Neural cell (in vitro differentiated cells): ENCODE data around the gene TAAR1. TPM values are rescaled to one million over a fixed set of nuclear protein-coding genes. Genes with fewer than 3 reads are reported as not detected.

Experiments
- H2AFZ ChIP-seq: fragments of 200-600, 300-800 bp; sonication (generic), shearing (Covaris generic); 2 replicates; pipeline ENCODE4 v1.6.0; 2014; ENCODE audit warnings: low read depth, mild to moderate bottlenecking, antibody characterized with exemption, low read length, moderate library complexity
- H3F3A ChIP-seq: fragments of 200-600 bp; shearing (Covaris generic); 2 replicates; pipeline ENCODE4 v1.6.1; 2016; ENCODE audit warnings: mild to moderate bottlenecking, moderate library complexity, mixed read lengths, antibody characterized with exemption, low read length; ENCODE audit not compliant: insufficient read depth, poor library complexity, severe bottlenecking
- H3K27ac ChIP-seq: fragments of 200-600, 300-800 bp; sonication (generic), shearing (Covaris generic); 2 replicates; pipeline ENCODE4 v1.5.1; 2014; ENCODE audit warnings: mild to moderate bottlenecking, low read length, moderate library complexity
- H3K27me3 ChIP-seq: fragments of 300-800, 200-600 bp; sonication (generic), shearing (Covaris generic); 2 replicates; pipeline ENCODE4 v1.6.0; 2014; ENCODE audit warnings: mild to moderate bottlenecking, low read depth, low read length, moderate library complexity; ENCODE audit not compliant: insufficient read depth
- H3K36me3 ChIP-seq: fragments of 300-800, 200-600 bp; sonication (generic), shearing (Covaris generic); 2 replicates; pipeline ENCODE4 v1.5.1; 2014; ENCODE audit warnings: mild to moderate bottlenecking, antibody characterized with exemption, low read length, moderate library complexity; ENCODE audit not compliant: insufficient read depth
- H3K4me2 ChIP-seq: fragments of 300-800, 200-600 bp; sonication (generic), shearing (Covaris generic); 2 replicates; pipeline ENCODE4 v1.6.0; 2014; ENCODE audit warnings: mild to moderate bottlenecking, low read length
- H3K4me3 ChIP-seq: fragments of 300-800, 200-600 bp; sonication (generic), shearing (Covaris generic); 2 replicates; pipeline ENCODE4 v1.5.1; 2014; ENCODE audit warnings: mild to moderate bottlenecking, low read length, moderate library complexity
- H3K79me2 ChIP-seq: fragments of 200-600 bp; shearing (Covaris generic); replicated peaks from 2 replicates; pipeline ENCODE4 v1.6.0; 2014; ENCODE audit warnings: mild to moderate bottlenecking, low read length, moderate library complexity; ENCODE audit not compliant: insufficient read depth
- H3K9ac ChIP-seq: fragments of 300-800, 200-600 bp; sonication (generic), shearing (Covaris generic); 2 replicates; pipeline ENCODE4 v1.6.1; 2016; ENCODE audit warnings: mild to moderate bottlenecking, low read length, mixed read lengths
- H3K9me2 ChIP-seq: fragments of 200-600 bp; shearing (Covaris generic); 2 replicates; pipeline ENCODE4 v1.6.1; 2016; ENCODE audit warnings: mild to moderate bottlenecking, low read length, mixed read lengths; ENCODE audit not compliant: insufficient read depth
- H3K9me3 ChIP-seq: fragments of 200-600, 300-800 bp; sonication (generic), shearing (Covaris generic); 2 replicates; pipeline ENCODE4 v1.6.1; 2016; ENCODE audit warnings: mild to moderate bottlenecking, mixed run types, low read length, moderate library complexity, mixed read lengths
- H4K20me1 ChIP-seq: fragments of 200-600 bp; shearing (Covaris generic); 2 replicates; pipeline ENCODE4 v1.6.1; 2016; ENCODE audit warnings: mild to moderate bottlenecking, mixed run types; ENCODE audit not compliant: insufficient read depth
- EP300 ChIP-seq: fragments of 450-650 bp; conservative IDR thresholded peaks from 2 replicates; pipeline ENCODE4 v1.6.1; 2014; ENCODE audit warnings: antibody characterized with exemption, mild to moderate bottlenecking, moderate library complexity; ENCODE audit not compliant: poor library complexity, severe bottlenecking
- EZH2 ChIP-seq: fragments of 200-600, 300-800 bp; shearing (Covaris generic), sonication (generic); IDR thresholded peaks from 2 replicates; pipeline ENCODE4 v1.6.1; 2014; ENCODE audit warnings: antibody characterized with exemption, low read length, borderline replicate concordance, mild to moderate bottlenecking; ENCODE audit not compliant: insufficient read depth, poor library complexity, severe bottlenecking
- MXI1 ChIP-seq: fragments of 450-650 bp; conservative IDR thresholded peaks from 2 replicates; pipeline ENCODE4 v1.6.1; 2014; ENCODE audit warnings: antibody characterized with exemption, mild to moderate bottlenecking; ENCODE audit not compliant: poor library complexity, severe bottlenecking
- POLR2AphosphoS5 ChIP-seq: IDR thresholded peaks from 2 replicates; pipeline ENCODE4 v1.6.1; 2012
- RAD21 ChIP-seq: fragments of 450-650 bp; conservative IDR thresholded peaks from 2 replicates; pipeline ENCODE4 v1.6.1; 2014; ENCODE audit warnings: antibody characterized with exemption, mild to moderate bottlenecking, moderate library complexity
- SMC3 ChIP-seq: fragments of 450-650 bp; conservative IDR thresholded peaks from 2 replicates; pipeline ENCODE4 v1.6.1; 2014; ENCODE audit warnings: antibody characterized with exemption, mild to moderate bottlenecking, moderate library complexity; ENCODE audit not compliant: poor library complexity
- TAF1 ChIP-seq: IDR thresholded peaks from 2 replicates; pipeline ENCODE4 v1.6.1; 2012; ENCODE audit warnings: low read depth
- polyA plus RNA-seq: library from polyadenylated mRNA; depleted of rRNA; stranded (reverse); fragments of >200 nt; gene quantifications from 2 replicates; pipeline ENCODE4 v1.2.3, GENCODE V29; 2014
- TF ChIP-seq, protein P1 (sequence below): fragments of 450-650 bp; IDR thresholded peaks from 2 replicates; pipeline ENCODE4 v1.5.1; 2014; ENCODE audit warnings: antibody characterized with exemption, mild to moderate bottlenecking, moderate library complexity; ENCODE audit not compliant: poor library complexity, severe bottlenecking
- TF ChIP-seq, protein P2 (sequence below): IDR thresholded peaks from 2 replicates; pipeline ENCODE4 v1.6.1; 2012; ENCODE audit warnings: borderline replicate concordance

TAAR1 gene
- polyA plus RNA-seq, 1 donor from 2014 or later: not detected

DNA sequence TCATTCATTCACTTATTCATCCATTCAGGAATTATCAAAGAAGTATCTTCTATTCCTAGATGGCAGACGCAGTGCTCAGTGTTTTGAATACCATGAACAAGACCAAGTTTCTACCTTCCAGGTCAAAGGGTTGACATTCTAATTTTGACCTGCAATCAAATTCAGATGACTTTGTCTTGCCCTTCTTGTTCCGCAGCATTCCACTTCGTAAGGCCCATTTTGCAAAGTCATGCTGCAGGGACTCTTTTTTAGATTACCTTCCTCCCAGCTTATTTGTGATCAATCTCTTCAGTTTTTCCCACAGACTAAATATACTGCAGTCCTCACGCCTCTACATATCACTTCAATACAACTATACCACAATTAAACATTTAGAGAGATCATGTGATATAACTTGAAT, 7.1 kb upstream of the TAAR1 start:
- no peak overlapping the region for H3K4me3 ChIP-seq
- no peaks in the 10 kb centered on the region for H3F3A ChIP-seq
- no peak overlapping the region for H3K27ac ChIP-seq
- H3K27me3 ChIP-seq: no peaks in the 10 kb centered on the region
- H3K9ac ChIP-seq: no peak overlapping the region
- H2AFZ ChIP-seq: no peak overlapping the region
- no peak overlapping the region for H3K4me2 ChIP-seq
- H3K9me2 ChIP-seq: no peaks in the 10 kb centered on the region
- no peaks in the 10 kb centered on the region for H3K79me2 ChIP-seq
- H3K36me3 ChIP-seq: no peaks in the 10 kb centered on the region
- H3K9me3 ChIP-seq: no peaks in the 10 kb centered on the region
- TF ChIP-seq TAF1 (no peak), SMC3 (no peak), POLR2AphosphoS5 (no peak)
- TF ChIP-seq, protein P1, sequence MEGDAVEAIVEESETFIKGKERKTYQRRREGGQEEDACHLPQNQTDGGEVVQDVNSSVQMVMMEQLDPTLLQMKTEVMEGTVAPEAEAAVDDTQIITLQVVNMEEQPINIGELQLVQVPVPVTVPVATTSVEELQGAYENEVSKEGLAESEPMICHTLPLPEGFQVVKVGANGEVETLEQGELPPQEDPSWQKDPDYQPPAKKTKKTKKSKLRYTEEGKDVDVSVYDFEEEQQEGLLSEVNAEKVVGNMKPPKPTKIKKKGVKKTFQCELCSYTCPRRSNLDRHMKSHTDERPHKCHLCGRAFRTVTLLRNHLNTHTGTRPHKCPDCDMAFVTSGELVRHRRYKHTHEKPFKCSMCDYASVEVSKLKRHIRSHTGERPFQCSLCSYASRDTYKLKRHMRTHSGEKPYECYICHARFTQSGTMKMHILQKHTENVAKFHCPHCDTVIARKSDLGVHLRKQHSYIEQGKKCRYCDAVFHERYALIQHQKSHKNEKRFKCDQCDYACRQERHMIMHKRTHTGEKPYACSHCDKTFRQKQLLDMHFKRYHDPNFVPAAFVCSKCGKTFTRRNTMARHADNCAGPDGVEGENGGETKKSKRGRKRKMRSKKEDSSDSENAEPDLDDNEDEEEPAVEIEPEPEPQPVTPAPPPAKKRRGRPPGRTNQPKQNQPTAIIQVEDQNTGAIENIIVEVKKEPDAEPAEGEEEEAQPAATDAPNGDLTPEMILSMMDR: no peak
- TF ChIP-seq, protein P2, sequence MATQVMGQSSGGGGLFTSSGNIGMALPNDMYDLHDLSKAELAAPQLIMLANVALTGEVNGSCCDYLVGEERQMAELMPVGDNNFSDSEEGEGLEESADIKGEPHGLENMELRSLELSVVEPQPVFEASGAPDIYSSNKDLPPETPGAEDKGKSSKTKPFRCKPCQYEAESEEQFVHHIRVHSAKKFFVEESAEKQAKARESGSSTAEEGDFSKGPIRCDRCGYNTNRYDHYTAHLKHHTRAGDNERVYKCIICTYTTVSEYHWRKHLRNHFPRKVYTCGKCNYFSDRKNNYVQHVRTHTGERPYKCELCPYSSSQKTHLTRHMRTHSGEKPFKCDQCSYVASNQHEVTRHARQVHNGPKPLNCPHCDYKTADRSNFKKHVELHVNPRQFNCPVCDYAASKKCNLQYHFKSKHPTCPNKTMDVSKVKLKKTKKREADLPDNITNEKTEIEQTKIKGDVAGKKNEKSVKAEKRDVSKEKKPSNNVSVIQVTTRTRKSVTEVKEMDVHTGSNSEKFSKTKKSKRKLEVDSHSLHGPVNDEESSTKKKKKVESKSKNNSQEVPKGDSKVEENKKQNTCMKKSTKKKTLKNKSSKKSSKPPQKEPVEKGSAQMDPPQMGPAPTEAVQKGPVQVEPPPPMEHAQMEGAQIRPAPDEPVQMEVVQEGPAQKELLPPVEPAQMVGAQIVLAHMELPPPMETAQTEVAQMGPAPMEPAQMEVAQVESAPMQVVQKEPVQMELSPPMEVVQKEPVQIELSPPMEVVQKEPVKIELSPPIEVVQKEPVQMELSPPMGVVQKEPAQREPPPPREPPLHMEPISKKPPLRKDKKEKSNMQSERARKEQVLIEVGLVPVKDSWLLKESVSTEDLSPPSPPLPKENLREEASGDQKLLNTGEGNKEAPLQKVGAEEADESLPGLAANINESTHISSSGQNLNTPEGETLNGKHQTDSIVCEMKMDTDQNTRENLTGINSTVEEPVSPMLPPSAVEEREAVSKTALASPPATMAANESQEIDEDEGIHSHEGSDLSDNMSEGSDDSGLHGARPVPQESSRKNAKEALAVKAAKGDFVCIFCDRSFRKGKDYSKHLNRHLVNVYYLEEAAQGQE: no peak
- no peaks in the 10 kb centered on the region for H4K20me1 ChIP-seq

DNA sequence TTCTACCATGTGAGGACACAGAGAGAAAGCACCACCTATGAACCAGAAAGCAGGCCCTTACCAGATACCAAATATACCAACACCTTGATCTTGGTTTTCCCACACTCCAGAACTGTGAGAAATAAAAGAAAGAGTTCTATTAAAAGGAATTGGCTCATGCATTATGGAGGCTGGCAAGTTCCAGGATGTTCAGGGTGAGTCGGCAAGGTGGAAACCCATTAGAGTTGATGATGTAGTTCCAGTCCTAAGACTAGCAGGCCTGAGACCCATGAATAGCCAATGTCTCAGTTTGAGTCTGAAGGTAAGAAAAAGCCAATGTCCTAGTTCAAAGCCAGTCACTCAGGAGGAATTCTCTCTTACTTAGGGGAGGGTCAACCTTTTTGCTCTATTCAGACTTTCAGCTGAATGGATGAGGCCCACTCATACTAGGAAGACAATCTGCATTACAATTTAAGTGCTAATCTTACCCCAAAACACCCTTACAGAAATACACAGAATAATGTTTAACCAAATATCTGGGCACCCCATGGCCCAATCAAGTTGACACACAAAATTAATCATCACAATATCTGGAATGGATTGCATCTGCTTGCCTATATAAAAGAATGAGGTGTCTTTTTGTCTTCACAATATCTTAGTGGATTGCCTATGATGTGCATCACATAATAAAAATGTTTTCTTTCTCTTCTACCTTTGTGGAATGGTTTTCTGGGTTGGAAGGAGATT, 5.5 kb upstream of the TAAR1 start:
- Histone ChIP-seq H3K36me3 (no peaks in the 10 kb centered on the region), H3K4me2 (no peak overlapping the region), H3F3A (no peaks in the 10 kb centered on the region), H3K9ac (no peak overlapping the region), H2AFZ (no peak overlapping the region), H3K9me2 (no peaks in the 10 kb centered on the region), H3K79me2 (no peaks in the 10 kb centered on the region), H3K27me3 (no peaks in the 10 kb centered on the region), H3K9me3 (no peaks in the 10 kb centered on the region), H3K4me3 (no peak overlapping the region), H4K20me1 (no peaks in the 10 kb centered on the region), H3K27ac (no peak overlapping the region)
- TF ChIP-seq MXI1: no peak
- no peak for TF ChIP-seq EZH2
- no peak for TF ChIP-seq RAD21
- TF ChIP-seq, protein P1: no peak
- TF ChIP-seq, protein P2: no peak
- no peak for TF ChIP-seq TAF1
- TF ChIP-seq SMC3: no peak
- no peak for TF ChIP-seq POLR2AphosphoS5
- no peak for TF ChIP-seq EP300
